Measurements from ENCODE around the gene CDKN2B-AS1. TPM values are rescaled to one million over a fixed set of nuclear protein-coding genes. Genes with fewer than 3 reads are reported as not detected.

Gene CDKN2B-AS1
- total RNA-seq, 1 donor from 2014 or later: 4.2 TPM

GRCh38 chr9:22002038-22002437, 7.4 kb downstream of the CDKN2B-AS1 start:
- intact Hi-C loops (cut with micrococcal nuclease): loop anchor here (10.0 kb wide), 1 partner anchor 1823 kb away; the partner anchor contains the start of gene ELAVL2

DNA sequence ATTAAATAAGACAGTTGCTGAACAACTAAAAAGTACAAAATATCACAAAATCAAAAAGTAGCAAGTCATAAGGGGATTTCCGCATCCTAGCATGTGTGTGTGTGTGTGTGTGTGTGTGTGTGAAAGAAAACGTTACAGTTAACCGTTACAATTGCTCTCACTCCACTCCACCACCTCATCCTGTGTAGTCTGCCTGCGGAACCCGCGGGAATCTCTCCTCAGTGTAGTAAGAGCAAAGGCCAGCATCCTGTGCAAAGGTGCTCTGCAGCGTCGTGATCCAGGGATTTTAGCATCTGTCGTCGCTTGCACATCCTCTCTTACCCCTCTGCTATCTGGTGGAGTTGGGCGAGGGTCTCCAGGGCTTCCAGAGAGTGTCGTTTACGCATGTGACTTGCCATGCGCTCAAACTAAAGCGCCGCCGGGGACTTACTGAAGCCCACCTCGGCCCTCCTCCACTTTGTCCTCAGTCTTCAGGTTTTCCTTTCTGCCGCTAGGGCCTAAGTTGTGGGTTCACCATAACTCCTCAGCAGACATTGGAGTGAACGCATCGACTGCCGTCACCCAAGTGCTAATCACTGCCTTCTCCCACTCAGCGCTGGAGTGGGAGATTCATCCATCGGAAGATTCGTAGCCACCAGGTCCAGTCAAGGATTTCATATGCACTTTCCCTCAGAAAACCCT, 10.6 kb downstream of the CDKN2B-AS1 start:
- intact Hi-C loops (cut with micrococcal nuclease): loop anchor here (1.0 to 10.0 kb wide), 4 partner anchors 36 to 1820 kb away; partner anchors contain the start of gene ELAVL2

- intact Hi-C loops (cut with micrococcal nuclease): loop anchor here (1.0 to 10.0 kb wide), 4 partner anchors 37 to 1819 kb away; partner anchors contain the start of gene ELAVL2
Observed at GRCh38 chr9:22005702-22006606, 11.4 kb downstream of the CDKN2B-AS1 start.

DNA sequence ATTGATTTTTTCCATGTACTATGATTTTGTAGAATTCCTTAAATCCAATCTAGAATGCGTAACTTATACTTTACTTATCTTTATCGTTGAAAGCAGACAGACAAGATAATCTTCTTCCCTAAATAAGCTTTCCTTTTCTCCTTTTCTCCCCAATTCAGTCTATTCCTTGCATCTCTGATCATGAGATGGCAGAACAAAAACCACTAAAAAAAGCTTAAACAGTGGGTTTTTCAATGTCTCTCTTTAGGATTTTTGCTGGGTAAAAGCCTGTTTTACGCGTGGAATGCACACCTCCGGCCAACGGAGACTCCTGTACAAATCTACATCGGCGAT, 13.8 kb downstream of the CDKN2B-AS1 start:
- intact Hi-C loops (cut with micrococcal nuclease): loop anchor here (1.0 to 10.0 kb wide), 8 partner anchors 13 to 1816 kb away; partner anchors contain the start of gene ELAVL2

- intact Hi-C loops (cut with micrococcal nuclease): loop anchor here (1.0 to 10.0 kb wide), 9 partner anchors 14 to 1816 kb away; partner anchors contain the start of gene ELAVL2
Observed at GRCh38 chr9:22008717-22009505, 14.3 kb downstream of the CDKN2B-AS1 start, which contains the start of gene CDKN2B. TSS of gene CDKN2B (minus strand) at chr9:22009305. CDS start at chr9:22008953, 352 bp downstream.

GRCh38 chr9:22009506-22009867, 14.9 kb downstream of the CDKN2B-AS1 start:
- intact Hi-C loops (cut with micrococcal nuclease): loop anchor here (1.0 to 10.0 kb wide), 5 partner anchors 21 to 1815 kb away; partner anchors contain the start of gene ELAVL2

GRCh38 chr9:22010866-22011625, 16.5 kb downstream of the CDKN2B-AS1 start:
- intact Hi-C loops (cut with micrococcal nuclease): no loop called here

- intact Hi-C loops (cut with micrococcal nuclease): loop anchor here (5.0 kb wide), 1 partner anchor 45 kb away; no protein-coding TSS in a partner anchor
Observed at GRCh38 chr9:22022396-22022795, 27.8 kb downstream of the CDKN2B-AS1 start.

DNA sequence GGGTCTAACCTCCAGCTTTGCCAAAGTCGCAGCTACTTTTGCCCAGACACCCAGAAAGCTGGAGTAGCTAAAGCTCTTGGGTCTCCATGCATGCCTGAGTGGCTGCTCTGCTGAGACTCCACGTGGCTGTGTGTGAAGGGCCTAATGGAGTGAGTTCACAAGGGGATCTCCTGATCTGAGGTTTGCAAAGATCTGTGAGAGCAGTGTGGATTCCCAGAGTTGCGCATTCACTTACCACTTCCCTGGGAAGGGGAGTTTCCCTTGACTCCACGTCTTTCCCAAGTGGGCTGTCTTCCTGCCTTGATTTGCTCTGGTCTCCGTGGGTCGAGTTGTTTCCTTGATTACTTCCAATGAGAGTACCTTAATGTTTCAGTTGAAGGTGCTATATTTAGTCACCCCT, 32.1 kb downstream of the CDKN2B-AS1 start:
- intact Hi-C loops (cut with micrococcal nuclease): no loop called here

GRCh38 chr9:22028394-22028793, 33.8 kb downstream of the CDKN2B-AS1 start:
- intact Hi-C loops (cut with micrococcal nuclease): no loop called here

DNA sequence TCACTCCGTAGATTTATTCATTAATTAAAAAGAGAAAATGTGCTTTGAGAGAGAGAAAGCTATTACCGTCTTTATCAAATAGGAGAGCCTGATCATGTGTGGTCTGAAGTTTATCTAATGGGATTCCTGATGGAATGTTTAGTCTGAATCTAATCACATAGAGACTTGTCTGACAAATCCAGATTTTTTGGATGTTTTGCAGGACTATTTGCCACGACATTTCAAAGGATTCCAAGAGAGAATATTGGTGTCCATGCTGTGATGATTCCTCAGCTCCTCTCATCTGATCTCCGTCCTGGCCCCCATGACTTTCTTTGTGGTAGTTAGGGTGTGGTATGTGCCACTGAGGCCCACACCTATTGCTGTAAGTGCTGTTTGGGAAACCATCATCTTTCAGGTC, 34.6 kb downstream of the CDKN2B-AS1 start:
- intact Hi-C loops (cut with micrococcal nuclease): no loop called here

GRCh38 chr9:22030101-22030598, 35.6 kb downstream of the CDKN2B-AS1 start:
- intact Hi-C loops (cut with micrococcal nuclease): loop anchor here (2.0 kb wide), 1 partner anchor 21 kb away; the partner anchor contains the start of gene CDKN2B

DNA sequence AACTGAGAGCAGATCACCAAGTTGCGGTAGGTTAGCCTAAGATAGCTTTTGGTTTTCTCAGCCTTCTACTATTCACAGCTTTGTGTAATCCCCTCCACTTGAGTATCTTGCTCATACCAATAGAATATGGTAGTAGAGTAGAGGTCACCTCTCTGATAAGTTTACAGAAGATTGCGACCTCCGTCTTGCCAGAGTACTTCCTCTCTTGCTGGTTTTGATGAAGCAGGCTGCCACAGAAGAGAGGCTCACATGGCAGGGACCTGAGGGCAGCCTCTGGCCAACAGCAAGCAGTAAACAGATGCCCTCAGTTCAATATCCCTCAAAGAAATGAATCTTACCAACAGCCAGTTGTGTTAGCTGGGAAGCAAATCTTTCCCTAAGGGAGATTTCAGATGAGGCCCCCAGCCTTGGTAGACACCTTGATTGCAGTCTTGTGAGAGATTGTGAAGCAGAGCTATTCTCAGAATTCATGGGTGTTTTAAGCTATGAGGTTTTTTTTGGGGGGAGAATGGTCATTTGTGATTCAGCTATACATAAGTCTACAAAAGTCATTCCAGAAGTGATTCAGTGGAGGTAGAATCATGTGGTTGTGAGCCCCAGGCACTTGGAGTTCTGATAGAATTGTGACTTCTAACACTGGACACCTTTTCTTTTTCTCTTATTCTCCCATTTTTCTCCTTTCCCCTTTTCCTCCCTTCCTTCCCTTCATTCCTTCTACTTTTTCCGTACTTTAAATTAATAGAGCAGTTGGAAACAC, 37.2 kb downstream of the CDKN2B-AS1 start:
- intact Hi-C loops (cut with micrococcal nuclease): loop anchor here (2.0 kb wide), 1 partner anchor 23 kb away; the partner anchor contains the start of gene CDKN2B

DNA sequence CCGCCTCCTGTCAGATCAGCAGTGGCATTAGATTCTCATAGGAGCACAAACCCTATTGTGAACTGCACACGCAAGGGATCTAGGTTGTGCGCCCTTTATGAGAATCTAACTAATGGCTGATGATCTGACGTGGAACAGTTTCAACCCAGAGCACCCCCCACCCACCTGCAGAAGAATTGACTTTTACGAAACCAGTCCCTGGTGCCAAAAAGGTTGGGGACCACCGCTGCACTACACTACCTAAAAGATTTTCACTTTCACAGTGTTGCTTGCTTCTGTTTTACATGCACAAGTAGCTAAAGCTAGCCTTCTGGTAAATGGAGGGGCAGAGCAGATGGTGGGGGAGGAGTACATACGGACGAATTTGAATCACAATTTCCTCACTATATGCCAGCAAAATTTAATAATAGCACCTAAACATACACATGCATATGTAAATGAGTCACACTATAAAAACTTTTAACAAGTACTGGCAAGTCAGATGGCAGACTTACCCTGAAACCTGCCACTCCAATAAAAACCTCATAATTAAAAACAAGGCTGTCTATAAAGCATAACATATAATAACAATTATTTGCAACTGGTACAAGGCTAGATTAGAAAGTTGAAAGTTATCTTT, 38.5 kb downstream of the CDKN2B-AS1 start:
- intact Hi-C loops (cut with micrococcal nuclease): no loop called here

- intact Hi-C loops (cut with micrococcal nuclease): loop anchor here (5.0 kb wide), 1 partner anchor 67 kb away; no protein-coding TSS in a partner anchor
Observed at GRCh38 chr9:22035591-22036011, 41.0 kb downstream of the CDKN2B-AS1 start.

DNA sequence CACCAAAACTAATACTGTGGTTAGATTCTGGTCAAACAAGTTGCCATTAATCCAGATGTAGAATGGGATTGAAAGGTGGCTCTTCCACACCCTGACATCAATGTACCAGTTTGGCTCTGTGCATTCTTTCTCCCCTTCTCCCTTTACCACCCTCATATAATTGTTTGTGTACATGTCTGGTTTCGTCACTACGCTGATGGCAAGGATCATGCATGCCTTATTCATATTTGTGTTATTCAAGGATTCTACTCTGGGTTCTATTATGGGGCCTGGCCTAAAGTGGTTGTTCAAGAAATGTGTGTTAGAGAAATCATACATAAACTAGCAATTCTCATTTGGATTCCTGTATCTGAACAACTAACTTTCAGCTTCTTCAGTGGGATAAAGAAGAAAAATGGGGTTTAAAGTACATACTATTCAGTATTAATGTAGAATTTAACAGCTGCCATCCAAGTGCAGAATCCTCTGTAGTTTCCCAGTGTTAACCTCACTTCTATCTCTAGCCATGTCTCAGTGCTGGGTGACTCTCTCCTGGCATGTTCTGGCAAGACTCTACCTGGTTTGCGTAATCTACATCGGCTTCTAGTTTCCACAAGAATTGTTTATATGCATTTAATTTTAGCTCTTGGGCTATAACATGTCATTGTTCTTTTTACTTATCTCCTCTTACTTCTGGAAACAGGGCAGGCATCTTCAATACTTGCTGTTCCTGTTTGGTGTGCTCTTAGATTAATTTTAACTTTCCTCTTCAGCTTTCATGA, 42.5 kb downstream of the CDKN2B-AS1 start:
- intact Hi-C loops (cut with micrococcal nuclease): loop anchor here (5.0 kb wide), 1 partner anchor 65 kb away; no protein-coding TSS in a partner anchor

DNA sequence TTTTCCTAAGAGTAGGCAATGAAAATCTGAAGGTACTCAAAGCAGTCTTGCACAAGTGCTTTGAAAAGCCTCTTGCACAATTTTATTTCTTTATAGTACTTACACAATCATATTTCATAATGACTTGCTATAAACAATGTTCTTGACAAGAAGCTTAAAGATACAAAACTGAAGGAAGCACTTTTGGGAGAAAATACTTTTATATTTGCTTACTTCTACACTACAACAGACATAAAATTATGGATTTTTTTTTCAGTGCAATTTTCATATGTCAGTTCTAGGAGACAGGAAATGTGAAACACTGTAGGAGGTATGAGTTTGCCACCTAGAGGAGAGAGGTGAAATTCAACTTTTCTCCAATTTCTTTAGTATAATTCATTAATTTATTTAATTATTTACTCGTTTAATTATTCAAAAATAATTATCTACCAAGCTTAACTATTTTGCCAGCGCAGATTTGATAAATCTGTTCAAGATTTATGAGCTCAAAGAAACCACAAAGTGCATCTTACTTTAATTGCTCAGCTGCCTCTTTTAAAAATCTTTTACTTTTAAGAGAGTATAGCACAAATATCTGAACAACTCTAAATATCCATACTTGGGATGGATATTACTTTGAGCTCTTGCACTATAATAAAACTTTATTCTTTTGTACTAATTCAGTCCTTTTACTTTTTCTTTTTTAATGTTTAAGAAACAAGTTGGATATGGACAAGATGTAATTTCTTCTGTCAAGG, 43.5 kb downstream of the CDKN2B-AS1 start:
- intact Hi-C loops (cut with micrococcal nuclease): loop anchor here (1.0 to 5.0 kb wide), 2 partner anchors 64 to 225 kb away; no protein-coding TSS in a partner anchor

All from T-helper 2 cell treated with Interferon-gamma antibody and Interleukin-4, amounts not matched to agents 100 ng/mL and 5 ng/mL, for 36 hours (primary cell).